Measurements from ENCODE around the gene TWF2.

GRCh38 chr3:52242039-52242438, 3.1 kb upstream of the TWF2 start:
- TF ChIP-seq REST (IDR thresholded peaks at IDR 0.05; ENCODE audit: insufficient replicate concordance, low read depth) = no peak
- no peak for TF ChIP-seq CTCF (IDR thresholded peaks at IDR 0.05; ENCODE audit: insufficient read depth, low read length)
- TF ChIP-seq POLR2AphosphoS5 (IDR thresholded peaks at IDR 0.05; ENCODE audit: low read depth) = no peak
- no peak for TF ChIP-seq GABPA (IDR thresholded peaks at IDR 0.05; ENCODE audit: low read depth)
